NCI-H82 treated with DMSO at 0.1 percent for 48 hours (cell line): Measurements from ENCODE around the gene RNF223.
A peak's percentile ranks its signal among the peaks of the same experiment; 100 is the strongest.

Experiments
- DNase-seq: peaks from one replicate; lab custom pipeline; 2025; ENCODE audit not compliant: unreplicated experiment; lab: John Stamatoyannopoulos, UW

Gene RNF223

DNA sequence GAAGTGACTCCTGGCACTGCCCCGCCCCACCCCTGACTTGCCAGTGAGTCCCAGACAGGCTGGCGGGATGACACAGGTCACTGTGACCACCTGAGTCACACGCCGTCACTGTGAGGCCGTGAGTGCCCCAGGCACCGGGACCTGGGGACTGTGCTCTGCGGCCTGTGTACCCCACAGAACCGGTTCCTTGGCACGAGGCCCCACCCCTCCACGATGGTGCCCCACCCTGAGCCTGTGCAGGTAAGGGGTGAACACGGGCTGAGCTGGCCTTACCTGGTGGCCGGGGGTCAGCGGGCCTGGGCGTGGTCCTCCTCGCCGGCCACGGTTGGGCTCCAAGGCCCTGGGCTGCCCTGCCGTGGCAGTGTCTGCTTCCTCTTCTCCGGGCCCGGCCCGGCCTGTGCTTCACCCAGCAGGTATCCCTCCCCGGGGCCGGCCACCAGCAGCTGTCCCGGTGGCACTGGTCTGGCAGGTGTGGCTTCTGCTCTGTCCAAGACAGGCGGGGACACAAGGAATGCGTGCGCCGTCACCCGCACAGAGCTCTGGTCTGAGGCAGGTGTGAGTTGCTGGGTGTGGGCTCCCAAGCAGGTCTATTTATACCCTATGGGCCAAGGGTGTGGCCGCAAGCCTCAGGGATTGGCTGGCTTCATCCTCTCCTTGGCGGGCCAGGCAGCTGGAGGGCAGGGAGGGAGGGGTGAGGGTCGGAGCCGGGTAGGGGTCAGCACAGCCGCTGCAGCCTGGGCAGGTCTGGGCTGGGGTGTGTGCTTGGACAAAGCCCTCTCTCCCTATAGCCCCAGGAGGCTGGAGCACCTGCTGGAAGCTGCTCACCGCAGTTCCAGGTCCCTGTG is at the start of gene RNF223:
RNF223 (minus strand) TSS at position 564 of the 845 bp plus-strand sequence. CDS start 1,740 bp downstream, outside the sequence.
- DNase-seq = no peak

DNA sequence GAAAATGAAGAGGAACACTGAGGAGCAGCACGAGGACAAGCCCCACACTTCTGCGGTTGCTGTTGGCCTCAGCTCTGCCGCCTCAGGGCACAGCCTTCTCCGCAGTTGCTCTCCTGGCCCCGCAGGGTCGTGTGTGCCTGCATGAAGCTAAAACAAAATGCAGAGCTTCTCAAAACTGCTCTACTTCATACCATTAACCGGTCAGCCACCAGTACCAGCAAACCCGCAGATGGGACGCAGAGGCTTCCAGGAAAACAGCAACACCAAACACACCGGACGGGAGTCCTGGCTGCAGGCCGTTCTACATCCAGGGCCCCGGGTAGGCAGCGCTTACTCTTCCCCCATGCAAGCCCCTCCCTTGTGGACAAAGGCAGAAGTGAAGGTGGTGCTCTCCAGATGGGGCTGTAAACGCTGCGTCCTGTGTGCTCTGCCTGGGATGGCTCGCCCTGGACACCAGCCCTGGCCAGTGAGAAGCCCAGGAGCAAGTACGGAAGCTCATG is 48.9 kb upstream of the RNF223 start:
- DNase-seq = no peak

DNA sequence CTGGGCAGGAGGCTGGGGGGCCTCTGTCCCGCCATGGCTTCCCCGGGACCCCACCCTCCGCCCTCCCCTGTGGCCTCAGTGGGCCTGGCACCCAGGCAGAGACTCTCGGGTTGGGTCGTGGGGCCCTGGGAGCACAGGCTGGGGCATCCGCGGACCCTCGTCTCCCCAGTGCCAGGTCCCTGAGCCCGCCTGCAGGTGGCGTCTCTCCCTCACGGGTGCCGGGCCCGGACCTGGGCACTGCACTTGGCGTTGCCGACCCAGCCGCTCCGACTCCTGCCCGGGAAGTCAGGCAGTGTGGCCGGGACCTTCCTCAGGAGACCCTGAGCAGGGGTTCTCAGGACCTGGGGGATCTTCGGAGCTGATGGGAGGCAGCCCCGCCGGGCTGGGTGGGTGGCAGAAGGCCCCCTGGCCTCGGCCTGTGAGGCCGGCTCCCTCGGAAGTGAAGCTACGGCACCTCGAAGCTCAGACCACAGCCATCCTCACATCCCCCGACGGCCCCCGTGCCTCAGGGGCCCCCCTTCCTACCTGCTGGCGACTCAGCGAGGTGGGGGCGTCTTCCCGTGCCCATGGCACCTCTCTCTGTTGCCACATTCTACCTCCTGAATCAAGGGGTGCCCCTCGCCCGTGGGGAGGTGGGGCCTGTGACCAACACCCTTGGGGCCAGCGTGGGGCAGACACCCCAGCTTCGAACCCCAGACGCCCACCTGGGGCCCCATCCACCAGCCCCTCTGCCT is 48.1 kb upstream of the RNF223 start:
- DNase-seq = no peak

DNA sequence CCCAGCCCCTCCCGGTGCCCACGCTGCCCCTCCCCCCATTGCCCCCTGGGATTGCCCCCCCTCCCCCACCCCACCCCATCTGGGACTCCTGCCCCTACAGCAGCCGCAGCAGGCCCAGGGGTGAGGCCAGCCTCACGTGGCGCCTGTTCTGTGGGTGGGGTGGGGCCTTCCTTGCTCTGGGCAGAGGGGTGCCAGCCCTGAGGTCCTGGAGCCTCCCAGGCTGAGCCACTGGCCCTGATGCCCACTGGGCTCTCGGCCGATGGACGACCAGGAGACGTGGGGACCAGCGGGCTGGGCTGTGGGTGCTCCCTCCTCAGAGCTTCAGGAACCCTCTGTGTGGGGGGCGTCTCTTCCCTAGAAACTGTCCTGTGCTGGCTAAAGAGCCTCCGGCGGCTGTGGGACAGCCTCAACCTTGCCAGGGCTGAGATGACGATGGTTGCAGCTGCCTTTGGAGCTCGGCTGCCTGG is 47.5 kb upstream of the RNF223 start:
- DNase-seq = no peak

DNA sequence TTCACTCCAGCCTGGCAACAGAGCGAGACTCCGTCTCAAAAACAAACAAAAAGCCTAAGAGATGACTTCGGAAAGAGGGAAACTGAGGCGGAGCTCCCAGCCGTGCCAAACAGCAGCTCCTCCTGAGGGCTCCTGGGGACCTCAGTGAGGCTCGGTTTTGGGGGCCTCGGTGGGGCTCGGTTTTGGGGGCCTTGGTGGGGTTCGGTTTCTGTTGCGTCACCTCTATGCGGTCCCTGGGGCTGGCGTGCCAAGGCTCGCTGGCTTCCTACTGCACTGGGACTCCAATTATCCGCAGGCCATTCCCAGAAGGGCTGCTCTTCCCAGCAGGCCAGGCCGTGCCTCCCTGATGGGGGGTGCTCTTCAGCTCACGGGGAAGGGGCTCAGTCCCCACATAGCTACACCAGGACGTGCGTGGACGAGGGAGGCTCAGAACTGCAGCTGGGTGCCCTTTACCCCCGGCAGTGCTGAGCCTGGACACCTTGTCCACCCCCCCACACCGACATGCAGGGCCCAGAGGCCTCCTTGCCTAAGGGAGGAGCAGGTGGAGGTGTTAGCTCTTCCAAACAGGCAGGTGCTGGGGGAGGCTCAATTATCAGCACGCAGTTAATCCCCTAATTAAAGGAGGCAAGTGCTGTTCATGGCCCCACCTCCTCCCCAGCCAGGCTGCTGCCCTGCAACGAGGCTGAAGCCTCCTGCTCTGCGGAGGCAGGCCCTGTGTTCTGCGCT is 46.9 kb upstream of the RNF223 start:
- DNase-seq = peak; percentile 13

DNA sequence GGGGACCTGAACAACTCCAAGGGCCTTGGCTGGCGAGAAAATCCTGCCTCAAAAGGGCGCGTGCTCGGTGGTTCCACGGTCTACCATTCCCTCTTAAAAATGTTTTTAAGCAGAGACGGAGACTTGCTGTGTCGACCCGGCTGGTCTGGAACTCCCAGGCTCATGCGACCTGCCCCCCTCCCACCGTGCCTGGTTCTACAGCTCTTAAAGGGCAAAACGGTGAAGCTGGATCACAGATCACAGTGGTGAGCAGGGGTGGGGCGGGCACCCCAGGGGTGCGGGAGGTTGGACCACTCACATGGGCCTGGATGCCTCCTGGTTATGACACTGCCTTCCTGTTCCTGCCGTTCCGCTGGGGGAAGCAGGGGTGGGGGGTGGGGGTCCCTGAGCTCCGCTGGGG is 46.0 kb upstream of the RNF223 start:
- no peak for DNase-seq

DNA sequence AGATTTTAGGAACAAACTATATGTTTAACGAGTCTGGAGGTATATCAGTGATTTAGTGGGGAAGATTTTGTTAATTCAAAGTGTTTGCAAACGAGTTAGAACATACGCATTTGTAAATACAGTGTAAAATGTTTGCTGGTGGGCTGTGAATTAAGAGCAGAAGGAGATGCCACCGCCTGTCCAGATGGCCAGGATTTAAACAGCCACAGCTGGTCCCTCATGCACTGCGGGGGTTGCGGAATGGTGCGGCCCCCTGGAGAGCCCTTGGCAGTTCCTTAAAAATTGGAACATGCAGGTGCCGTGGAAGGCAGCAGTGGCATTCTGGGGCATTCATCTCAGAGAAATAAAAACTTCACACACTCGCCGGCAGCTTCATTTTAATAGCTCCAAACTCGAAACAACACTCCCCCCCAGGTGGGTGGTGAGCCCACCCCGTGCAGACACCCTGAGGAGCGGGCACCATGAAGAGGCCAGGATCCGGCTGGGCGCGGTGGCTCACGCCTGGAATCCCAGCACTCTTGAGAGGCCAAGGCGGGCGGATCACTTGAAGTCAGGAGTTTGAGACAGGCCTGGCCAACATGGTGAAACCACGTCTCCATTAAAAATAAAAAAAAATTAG is 45.3 kb upstream of the RNF223 start:
- DNase-seq = peak; percentile 16

DNA sequence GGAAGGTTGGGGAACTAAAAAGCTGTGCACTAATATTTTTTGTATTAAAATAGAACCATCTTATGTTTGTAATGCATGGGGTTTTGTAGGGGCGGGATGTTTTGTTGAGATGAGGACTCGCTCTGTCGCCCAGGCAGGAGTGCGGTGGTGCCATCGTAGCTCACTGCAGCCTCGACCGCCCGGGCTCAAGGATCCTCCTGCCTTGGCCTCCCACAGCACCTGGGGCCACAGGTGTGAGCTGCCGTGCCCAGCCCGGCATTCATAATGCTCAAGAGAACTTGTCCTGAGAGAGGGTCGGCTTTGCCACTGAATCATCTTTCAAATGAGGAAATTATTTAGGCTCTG is 44.7 kb upstream of the RNF223 start:
- no peak for DNase-seq

DNA sequence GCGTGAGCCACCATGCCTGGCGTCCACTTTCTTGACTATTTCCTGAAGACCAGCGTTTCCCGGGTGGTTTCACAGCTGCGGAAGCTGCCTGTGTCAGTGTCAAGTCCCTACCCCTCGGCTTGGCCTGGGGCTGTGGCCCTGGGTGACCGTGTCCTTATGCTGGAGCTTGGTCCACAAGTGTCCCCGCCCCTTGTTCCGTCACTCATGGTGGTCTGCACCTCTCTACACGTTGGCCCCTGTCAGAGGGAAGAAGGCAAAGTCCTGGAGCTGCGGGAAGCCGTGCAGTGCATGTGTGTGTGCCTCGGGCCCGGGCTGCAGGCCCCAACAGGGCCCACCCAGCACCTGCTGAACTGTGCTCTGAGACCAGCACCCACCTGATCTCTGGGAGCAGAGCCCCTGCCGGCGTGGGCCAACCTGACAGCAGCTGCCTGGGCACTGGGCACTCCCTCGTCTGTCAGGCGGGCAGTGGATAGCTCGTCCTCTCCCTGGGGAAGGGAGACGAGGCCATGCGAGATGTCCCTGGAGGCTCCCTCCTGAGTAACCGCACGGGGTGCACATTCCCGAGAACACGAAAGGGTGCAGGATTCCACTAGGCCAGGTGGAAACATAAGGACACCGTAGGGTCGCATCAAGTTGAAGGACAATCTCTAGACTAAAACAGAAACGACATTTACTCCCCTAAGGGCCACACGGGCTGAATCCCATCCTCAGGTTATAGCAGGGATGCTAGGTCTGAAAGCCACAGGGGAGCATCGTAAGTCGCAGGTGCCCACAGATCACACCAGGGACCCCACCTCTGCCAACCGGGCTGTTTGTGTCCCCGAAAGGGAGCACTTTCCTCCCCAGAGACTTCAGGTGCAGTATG is 44.1 kb upstream of the RNF223 start:
- DNase-seq = no peak

DNA sequence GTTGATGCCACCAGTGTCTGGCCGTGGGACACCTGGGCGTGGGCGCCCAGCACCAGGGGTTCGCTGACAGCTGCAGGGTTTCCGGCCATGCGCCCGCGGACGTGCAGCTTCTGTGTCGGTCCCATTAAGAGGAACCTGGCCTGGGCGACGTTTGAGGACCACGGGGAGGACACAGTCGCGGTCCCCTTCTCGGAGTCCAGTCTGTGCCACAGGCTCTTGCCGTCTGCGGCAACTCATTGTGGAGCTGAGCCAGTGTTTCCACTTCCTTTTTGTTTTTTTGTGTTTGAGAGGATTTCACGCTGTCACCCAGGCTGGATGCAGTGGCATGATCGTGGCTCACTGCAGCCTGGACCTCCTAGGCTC is 43.3 kb upstream of the RNF223 start:
- DNase-seq = no peak

DNA sequence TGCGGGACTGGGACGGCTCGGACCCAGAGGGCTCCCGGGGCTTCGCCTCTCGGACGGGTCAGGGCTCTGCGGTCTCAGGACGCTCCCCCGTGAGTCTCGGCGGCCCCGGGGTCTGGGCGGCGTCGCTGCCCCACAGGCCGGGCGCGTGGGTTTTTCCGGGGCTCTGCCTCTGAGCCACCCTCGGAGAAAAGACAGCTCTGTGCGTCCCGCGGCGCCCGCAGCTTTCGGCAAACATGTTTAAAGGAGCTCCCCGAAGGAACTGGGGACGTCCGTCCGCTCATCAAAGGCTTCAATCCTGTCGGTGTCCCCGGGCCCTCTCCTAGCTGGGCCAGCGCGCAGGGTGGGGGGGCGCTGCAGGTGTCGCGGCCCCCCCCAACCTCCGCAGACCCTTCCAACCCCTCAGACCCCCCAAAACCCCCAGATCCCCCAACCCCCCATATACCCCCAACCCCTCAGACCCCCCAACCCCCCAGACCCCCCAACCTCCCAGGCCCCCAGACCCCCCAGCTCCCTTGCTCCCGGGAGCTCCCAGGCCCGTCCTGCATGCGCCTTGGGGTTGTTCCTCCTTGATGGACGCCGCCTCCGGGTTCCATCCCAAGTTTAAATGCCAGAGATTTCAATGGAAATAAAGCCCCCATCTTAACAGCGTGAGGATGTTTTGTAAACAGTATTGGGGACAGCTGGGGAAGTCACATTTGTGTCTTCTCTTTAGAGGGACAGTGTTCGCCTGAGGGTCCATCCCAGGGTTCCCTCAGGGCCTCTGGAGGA is 42.8 kb upstream of the RNF223 start:
- no peak for DNase-seq

DNA sequence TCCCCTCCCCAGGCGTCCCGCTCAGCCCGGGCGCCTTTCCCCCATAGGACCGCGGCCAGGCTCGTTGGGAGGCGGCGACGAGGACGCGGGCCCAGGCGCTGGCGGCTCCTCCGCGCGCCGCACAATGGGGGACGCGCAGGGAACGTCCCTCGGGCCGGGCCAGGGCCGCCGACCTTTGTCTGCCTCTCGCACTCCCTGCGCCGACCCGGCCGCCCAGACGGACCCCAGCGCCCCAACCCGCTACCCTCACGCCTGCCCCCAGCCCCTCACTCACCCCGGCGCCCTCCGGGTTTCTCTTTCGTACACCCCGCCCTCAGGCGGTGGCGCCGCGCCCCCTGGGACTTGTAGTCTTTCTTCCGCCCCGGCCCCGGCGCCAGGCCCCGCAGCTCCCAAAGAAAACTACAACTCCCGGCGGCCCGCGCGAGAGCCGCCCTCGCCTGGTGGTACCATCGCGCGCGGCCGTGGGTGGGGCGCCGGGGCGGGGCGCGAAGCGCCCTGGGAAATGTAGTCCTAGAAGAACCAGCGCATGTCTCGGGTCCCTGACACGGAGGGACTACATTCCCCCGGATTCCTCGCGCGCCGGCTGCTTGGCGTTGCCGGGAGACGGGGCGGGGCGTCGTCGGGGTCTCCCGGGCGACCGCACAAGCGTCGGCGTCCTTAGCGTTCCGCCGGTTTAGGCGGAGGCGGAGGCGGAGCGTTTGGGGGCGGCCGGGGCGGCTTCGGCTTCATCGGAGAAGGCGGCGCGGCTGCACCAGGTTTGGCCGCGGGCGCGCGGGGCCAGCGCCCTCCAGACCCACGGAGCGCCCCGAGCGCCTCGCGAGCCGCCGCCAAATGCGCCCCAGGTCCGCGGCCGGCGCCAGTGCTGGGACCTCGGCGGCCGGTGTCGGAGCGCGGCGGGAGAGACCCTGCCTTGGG is 41.9 kb upstream of the RNF223 start, which contains the start of gene C1orf159:
C1orf159 (minus strand) TSS at position 304 of the 915 bp plus-strand sequence. CDS start 24,546 bp downstream, outside the sequence.
- DNase-seq = peak; percentile 97

DNA sequence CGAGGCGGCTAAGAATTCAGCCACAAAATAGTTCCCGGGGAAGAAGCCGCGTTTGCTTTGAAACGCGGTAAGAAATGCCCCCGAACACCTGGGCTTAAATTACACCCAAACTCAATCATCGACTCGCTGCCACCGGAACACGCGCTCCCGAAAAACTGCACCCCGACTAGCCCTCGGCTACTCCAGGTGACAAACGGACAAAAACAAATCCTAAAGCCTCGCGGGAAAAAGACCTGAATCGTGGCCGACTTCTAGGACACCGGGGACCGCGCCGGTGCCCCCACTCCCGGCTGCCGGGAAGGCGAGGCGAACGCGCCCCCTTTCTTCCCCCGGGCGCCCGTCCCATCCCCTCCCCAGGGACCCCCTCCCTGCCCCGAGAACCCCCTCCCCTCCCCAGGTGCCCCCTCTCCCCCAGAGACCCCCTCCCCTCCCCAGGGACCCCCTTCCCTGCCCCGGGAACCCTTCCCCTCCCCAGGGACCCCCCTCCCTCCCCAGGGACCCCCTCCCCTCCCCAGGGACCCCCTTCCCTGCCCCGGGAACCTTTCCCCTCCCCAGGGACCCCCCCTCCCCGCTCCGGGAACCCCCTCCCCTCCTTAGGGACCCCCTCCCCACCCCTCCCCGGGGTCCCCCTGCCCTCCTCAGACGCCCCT is 41.2 kb upstream of the RNF223 start:
- DNase-seq = no peak

DNA sequence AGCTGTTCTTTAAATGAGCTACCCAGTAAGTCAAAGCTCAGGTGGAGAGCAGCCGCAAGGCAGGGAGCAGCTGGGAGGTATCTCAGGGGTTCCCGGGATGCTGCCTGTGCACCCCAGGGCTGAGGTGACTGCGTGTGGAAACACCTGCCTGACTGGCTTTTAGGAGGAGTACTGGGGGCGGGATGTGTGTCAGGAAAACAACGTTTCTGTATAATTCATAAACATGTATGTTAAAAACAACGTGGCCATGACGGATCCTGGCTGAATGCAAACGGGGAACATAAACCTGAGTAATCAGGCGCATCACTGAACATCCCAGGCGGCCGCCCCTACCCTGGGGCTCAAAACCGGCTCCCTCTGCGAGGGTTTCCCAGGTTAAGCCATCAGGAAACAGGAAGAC is 40.3 kb upstream of the RNF223 start:
- no peak for DNase-seq

DNA sequence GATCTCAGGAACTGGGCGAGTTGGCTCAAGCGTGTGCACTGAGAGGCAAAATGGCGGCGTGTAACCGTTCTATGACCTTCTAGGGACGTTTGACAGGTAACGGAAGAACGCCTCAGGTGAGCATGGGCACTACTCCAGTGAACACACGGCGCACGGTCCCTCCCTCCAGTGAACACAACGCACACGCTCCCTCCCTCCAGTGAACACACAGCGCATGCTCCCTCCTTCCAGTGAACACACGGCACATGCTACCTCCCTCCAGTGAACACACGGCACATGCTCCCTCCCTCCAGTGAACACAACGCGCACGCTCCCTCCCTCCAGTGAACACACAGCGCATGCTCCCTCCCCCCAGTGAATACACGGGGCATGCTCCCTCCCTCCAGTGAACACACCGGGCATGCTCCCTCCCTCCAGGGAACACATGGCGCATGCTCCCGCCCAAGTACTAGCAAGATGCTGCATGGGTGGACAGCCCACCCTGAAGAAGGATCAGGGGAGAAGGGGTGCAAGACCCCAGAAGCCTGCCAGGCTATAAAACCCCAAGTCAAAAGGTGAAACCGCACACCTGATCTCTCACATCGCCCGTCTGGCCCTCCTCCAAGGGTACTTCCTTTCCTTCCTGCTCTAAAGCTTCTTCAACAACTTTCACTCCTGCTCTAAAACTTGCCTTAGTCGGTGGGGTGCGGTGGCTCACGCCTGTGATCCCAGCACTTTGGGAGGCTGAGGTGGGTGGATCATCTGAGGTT is 38.3 kb upstream of the RNF223 start:
- no peak for DNase-seq

DNA sequence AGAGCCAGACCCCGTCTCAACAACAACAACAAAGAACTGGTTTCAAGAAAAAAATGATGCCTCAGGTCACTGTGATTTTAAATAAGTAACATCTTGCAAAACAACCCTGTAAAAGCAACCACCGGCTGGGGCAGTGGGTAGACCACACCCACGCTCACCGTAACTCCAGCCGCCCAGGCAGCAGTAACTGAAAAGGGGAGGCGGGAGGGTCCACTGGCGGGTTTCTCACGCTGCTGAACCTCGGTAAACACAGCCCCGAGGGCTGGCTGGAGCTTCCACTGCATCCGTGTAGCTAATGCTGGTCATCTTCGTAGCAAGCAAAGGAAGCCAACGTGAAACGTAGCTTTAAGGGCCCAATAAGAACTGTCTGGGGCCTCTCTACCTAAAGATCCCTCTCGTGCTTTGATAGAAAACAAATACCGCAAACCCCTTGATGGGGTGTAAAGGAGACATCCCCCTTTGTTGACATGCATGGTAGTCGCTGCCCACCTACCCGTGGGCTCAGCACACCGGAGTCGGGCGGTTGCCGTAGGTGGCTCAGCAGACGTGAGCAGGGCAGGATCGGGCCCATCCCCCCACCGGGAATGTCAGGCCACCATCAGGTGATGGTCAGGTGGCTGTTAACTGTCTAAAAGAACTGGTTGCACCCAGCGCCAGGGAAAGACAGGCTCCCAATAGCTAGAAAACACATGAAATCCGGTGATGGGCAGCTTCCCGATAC is 37.6 kb upstream of the RNF223 start:
- DNase-seq = no peak
